ENCODE results near the gene CDK11A.

The CDK11A gene

DNA sequence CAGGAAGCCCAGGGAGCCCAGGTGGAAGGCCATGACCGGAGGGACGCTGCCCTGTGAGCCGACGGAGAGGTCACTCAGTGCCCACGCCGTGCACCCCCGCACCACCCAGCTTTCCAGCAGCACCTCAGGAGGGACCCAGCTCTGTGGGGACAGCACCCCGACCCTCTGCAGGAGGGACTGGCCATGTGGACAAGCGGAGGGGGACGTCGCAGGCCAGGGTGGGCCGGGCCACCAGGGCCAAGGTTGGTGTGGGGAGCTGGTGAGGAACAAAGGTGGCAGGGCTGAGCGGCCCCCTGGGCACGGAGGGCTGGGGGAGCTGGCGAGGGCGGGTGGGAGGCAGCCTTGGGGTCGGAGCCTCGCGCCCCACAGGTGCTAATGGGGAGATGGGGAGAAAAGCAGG lies 31.3 kb upstream of the CDK11A start:
- TF ChIP-seq, protein P1, sequence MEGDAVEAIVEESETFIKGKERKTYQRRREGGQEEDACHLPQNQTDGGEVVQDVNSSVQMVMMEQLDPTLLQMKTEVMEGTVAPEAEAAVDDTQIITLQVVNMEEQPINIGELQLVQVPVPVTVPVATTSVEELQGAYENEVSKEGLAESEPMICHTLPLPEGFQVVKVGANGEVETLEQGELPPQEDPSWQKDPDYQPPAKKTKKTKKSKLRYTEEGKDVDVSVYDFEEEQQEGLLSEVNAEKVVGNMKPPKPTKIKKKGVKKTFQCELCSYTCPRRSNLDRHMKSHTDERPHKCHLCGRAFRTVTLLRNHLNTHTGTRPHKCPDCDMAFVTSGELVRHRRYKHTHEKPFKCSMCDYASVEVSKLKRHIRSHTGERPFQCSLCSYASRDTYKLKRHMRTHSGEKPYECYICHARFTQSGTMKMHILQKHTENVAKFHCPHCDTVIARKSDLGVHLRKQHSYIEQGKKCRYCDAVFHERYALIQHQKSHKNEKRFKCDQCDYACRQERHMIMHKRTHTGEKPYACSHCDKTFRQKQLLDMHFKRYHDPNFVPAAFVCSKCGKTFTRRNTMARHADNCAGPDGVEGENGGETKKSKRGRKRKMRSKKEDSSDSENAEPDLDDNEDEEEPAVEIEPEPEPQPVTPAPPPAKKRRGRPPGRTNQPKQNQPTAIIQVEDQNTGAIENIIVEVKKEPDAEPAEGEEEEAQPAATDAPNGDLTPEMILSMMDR (IDR thresholded peaks at IDR 0.05; ENCODE audit: poor library complexity, severe bottlenecking) = no peak
- Histone ChIP-seq H3K4me1 (ENCODE audit: insufficient read depth, poor library complexity, severe bottlenecking) (peaks cover 10% of the 10 kb centered on the region), H3K9me3 (ENCODE audit: severe bottlenecking) (no peaks in the 10 kb centered on the region), H3K27ac (ENCODE audit: poor library complexity, severe bottlenecking) (no peak overlapping the region), H3K36me3 (ENCODE audit: low read depth) (peaks cover 50% of the 10 kb centered on the region), H3K27me3 (ENCODE audit: insufficient read depth, poor library complexity, severe bottlenecking) (no peaks in the 10 kb centered on the region), H3K4me3 (ENCODE audit: severe bottlenecking) (no peak overlapping the region)
- no peak for DNase-seq (ENCODE audit: low spot score)
- no peak for ATAC-seq (ENCODE audit: low read depth)

DNA sequence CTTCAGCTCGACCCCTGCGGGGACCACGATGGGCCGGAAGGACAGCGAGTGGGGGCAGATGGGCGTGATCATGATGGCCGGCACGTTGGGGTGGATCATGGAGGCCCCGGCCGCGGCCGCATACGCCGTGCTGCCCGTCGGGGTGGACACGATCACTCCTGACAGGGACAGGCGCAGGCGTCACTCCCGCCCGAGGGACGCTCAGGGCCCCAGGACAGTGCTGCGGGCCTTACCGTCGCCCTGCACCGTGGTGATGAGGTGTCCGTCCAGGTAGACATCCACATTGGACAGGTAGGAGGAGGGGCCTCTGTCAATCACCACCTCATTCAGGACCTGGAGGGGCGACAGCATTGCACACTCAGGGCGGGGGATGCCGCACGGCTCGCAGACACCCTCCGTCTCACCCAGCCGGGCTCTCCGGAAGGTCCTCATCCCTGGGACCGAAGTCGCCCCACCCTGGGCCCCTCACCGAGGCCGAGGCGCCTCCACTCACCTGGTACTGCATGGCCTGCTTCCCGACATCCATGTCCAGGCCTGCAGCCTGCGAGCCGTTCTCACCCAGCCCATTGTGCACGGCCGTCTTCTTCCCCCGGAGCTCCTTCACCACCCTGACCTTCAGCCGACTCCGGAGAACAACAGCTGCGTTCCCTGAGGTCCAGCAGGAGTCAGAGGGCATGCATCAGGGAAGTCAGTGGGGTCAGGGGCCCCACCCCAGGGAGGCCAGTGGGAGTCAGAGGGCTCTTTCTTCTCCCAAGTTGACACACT lies 30.1 kb upstream of the CDK11A start:
- DNase-seq (ENCODE audit: low spot score) (no peak), ATAC-seq (ENCODE audit: low read depth) (no peak)
- Histone ChIP-seq H3K4me1 (ENCODE audit: insufficient read depth, poor library complexity, severe bottlenecking) (peaks cover 10% of the 10 kb centered on the region), H3K27ac (ENCODE audit: poor library complexity, severe bottlenecking) (no peak overlapping the region), H3K36me3 (ENCODE audit: low read depth) (peaks cover 44% of the 10 kb centered on the region), H3K27me3 (ENCODE audit: insufficient read depth, poor library complexity, severe bottlenecking) (no peaks in the 10 kb centered on the region), H3K9me3 (ENCODE audit: severe bottlenecking) (no peaks in the 10 kb centered on the region), H3K4me3 (ENCODE audit: severe bottlenecking) (no peak overlapping the region)
- TF ChIP-seq, protein P1 (IDR thresholded peaks at IDR 0.05; ENCODE audit: poor library complexity, severe bottlenecking) = no peak

DNA sequence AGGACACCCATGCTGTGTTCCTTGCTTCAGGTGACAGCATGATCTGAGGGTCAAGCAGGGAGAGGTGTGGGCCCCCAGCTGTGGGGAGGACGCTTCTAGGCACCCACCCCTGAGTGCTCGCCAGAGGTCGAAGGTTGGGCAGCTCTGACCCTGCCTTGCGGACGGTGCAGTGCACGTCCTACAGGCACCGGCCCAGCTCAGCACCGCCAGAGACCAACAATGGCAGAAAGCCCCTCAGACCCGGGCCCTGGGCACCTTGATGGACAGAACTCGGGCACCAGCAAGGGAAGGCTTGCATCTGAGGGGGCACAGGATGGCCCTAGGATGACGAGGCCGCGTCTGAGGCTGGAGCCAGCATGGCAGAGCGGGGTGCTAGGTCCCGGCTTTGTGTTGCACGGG lies 29.4 kb upstream of the CDK11A start:
- no peak for DNase-seq (ENCODE audit: low spot score)
- H3K36me3 ChIP-seq (ENCODE audit: low read depth) = peaks cover 43% of the 10 kb centered on the region
- no peaks in the 10 kb centered on the region for H3K9me3 ChIP-seq (ENCODE audit: severe bottlenecking)
- TF ChIP-seq, protein P1 (IDR thresholded peaks at IDR 0.05; ENCODE audit: poor library complexity, severe bottlenecking) = no peak
- peaks cover 4% of the 10 kb centered on the region for H3K4me1 ChIP-seq (ENCODE audit: insufficient read depth, poor library complexity, severe bottlenecking)
- H3K27me3 ChIP-seq (ENCODE audit: insufficient read depth, poor library complexity, severe bottlenecking) = no peaks in the 10 kb centered on the region
- no peak overlapping the region for H3K4me3 ChIP-seq (ENCODE audit: severe bottlenecking)
- H3K27ac ChIP-seq (ENCODE audit: poor library complexity, severe bottlenecking) = no peak overlapping the region
- ATAC-seq (ENCODE audit: low read depth) = no peak

DNA sequence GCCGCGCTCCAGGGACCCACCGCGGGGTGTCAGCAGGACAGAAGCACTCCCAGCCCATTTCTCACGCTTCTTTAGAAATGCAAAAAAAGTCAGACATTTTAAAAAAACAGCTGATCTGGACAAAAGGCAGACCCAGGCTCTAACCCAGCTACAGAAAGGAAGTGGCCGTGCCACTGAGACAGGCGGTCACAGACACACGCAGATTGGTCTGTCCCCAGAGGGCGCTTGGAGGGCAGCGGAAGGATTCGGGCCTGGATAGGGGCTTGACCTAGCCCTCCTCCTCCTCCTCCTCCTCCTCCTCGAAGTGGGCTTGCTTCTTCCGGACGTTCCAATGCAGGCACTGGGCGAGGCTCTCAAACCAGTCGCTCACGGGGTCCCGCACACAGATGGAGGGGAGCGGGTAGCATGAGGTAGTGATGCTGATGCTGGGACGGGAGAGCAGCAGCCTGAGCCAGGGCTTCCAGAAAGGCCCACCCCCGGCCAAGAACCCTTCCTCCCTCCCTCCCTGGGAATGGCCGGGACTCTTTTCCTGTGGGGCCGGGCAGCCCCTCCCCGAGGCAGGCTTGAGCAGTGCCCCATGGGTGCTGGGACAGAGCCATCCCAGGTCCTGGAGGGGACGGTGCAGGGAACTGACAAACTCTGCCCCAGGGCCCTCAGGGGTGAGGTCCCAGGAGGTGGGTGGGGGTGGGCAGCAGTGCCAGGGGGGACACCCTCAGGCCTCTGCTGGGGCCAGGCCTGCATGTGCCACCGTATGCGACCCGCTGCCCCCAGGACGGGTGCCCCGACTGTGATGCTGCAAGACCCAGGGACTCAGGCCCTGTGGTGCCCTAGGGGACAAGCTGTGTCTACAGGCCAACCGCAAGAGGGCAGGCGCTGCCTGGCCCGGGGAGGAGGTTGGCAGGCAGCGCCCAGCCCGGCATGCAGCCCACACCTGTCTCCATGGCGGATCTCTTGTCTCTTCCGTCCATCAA lies 28.8 kb upstream of the CDK11A start:
- no peak for ATAC-seq (ENCODE audit: low read depth)
- Histone ChIP-seq H3K36me3 (ENCODE audit: low read depth) (peaks cover 38% of the 10 kb centered on the region), H3K27me3 (ENCODE audit: insufficient read depth, poor library complexity, severe bottlenecking) (no peaks in the 10 kb centered on the region), H3K4me3 (ENCODE audit: severe bottlenecking) (no peak overlapping the region), H3K4me1 (ENCODE audit: insufficient read depth, poor library complexity, severe bottlenecking) (no peaks in the 10 kb centered on the region), H3K9me3 (ENCODE audit: severe bottlenecking) (no peaks in the 10 kb centered on the region), H3K27ac (ENCODE audit: poor library complexity, severe bottlenecking) (no peak overlapping the region)
- TF ChIP-seq, protein P1 (IDR thresholded peaks at IDR 0.05; ENCODE audit: poor library complexity, severe bottlenecking) = no peak
- no peak for DNase-seq (ENCODE audit: low spot score)
